ENCODE data around the gene DOCK6. TPM values are rescaled to one million over a fixed set of nuclear protein-coding genes. Genes with fewer than 3 reads are reported as not detected.

The DOCK6 gene
- total RNA-seq, 1 experiment from 2014 or later = 88.8 TPM

DNA sequence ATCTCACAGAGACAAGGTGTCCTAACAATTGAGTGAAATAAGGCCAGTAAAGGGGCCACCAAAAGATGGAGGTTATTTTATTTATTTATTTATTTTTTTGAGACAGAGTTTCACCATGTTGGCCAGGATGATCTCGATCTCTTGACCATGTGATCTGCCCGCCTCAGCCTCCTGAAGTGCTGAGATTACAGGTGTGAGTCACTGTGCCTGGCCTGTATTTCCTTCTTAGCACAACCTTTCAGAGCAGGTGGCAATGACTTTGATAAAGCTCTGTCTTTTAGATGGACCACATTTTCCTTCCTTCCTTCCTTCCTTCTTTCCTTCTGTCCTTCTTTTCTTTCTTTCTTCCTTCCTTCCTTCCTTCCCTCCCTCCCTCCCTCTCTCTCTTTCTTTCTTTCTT, 11.0 kb upstream of the DOCK6 start:
- Mint-ChIP-seq H3K4me3 (no peak overlapping the region), H3K27ac (no peak overlapping the region), H3K4me1 (peaks cover 6% of the 10 kb centered on the region), H3K36me3 (peaks cover 7% of the 10 kb centered on the region), H3K9me3 (peaks cover 10% of the 10 kb centered on the region), H3K27me3 (ENCODE audit: low read depth) (peaks cover 12% of the 10 kb centered on the region)
- ChIA-PET POLR2A (no interaction called here), CTCF (interaction anchor here (0.6 to 2.0 kb wide), 3 partner anchors 11 to 110 kb away, joined by 3 to 8 read pairs (median 6); partner anchors contain the start of genes DOCK6 and EPOR)
- TF ChIP-seq MYBL2 (CRISPR knock-in tag; IDR thresholded peaks at IDR 0.05) (no peak), ZNF423 (CRISPR knock-in tag; IDR thresholded peaks at IDR 0.05) (no peak), ZMAT4 (CRISPR knock-in tag; IDR thresholded peaks at IDR 0.05) (no peak), RELA (CRISPR knock-in tag; IDR thresholded peaks at IDR 0.05; ENCODE audit: borderline replicate concordance) (no peak), RORB (CRISPR knock-in tag; IDR thresholded peaks at IDR 0.05) (no peak), TP53 (CRISPR knock-in tag; IDR thresholded peaks at IDR 0.05) (no peak), CBFB (CRISPR knock-in tag; IDR thresholded peaks at IDR 0.05; ENCODE audit: low read depth) (no peak), NFE2L1 (CRISPR knock-in tag; IDR thresholded peaks at IDR 0.05) (no peak), CREM (CRISPR knock-in tag; IDR thresholded peaks at IDR 0.05) (no peak)
- TF ChIP-seq, protein P1, sequence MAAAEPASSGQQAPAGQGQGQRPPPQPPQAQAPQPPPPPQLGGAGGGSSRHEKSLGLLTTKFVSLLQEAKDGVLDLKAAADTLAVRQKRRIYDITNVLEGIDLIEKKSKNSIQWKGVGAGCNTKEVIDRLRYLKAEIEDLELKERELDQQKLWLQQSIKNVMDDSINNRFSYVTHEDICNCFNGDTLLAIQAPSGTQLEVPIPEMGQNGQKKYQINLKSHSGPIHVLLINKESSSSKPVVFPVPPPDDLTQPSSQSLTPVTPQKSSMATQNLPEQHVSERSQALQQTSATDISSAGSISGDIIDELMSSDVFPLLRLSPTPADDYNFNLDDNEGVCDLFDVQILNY (CRISPR knock-in tag; IDR thresholded peaks at IDR 0.05) = no peak
- TF ChIP-seq, protein P2, sequence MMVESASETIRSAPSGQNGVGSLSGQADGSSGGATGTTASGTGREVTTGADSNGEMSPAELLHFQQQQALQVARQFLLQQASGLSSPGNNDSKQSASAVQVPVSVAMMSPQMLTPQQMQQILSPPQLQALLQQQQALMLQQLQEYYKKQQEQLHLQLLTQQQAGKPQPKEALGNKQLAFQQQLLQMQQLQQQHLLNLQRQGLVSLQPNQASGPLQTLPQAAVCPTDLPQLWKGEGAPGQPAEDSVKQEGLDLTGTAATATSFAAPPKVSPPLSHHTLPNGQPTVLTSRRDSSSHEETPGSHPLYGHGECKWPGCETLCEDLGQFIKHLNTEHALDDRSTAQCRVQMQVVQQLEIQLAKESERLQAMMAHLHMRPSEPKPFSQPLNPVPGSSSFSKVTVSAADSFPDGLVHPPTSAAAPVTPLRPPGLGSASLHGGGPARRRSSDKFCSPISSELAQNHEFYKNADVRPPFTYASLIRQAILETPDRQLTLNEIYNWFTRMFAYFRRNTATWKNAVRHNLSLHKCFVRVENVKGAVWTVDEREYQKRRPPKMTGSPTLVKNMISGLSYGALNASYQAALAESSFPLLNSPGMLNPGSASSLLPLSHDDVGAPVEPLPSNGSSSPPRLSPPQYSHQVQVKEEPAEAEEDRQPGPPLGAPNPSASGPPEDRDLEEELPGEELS (CRISPR knock-in tag; IDR thresholded peaks at IDR 0.05) = no peak
- TF ChIP-seq, protein P3, sequence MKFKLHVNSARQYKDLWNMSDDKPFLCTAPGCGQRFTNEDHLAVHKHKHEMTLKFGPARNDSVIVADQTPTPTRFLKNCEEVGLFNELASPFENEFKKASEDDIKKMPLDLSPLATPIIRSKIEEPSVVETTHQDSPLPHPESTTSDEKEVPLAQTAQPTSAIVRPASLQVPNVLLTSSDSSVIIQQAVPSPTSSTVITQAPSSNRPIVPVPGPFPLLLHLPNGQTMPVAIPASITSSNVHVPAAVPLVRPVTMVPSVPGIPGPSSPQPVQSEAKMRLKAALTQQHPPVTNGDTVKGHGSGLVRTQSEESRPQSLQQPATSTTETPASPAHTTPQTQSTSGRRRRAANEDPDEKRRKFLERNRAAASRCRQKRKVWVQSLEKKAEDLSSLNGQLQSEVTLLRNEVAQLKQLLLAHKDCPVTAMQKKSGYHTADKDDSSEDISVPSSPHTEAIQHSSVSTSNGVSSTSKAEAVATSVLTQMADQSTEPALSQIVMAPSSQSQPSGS (CRISPR knock-in tag; IDR thresholded peaks at IDR 0.05; ENCODE audit: borderline replicate concordance, low read depth) = no peak
- TF ChIP-seq, protein P4, sequence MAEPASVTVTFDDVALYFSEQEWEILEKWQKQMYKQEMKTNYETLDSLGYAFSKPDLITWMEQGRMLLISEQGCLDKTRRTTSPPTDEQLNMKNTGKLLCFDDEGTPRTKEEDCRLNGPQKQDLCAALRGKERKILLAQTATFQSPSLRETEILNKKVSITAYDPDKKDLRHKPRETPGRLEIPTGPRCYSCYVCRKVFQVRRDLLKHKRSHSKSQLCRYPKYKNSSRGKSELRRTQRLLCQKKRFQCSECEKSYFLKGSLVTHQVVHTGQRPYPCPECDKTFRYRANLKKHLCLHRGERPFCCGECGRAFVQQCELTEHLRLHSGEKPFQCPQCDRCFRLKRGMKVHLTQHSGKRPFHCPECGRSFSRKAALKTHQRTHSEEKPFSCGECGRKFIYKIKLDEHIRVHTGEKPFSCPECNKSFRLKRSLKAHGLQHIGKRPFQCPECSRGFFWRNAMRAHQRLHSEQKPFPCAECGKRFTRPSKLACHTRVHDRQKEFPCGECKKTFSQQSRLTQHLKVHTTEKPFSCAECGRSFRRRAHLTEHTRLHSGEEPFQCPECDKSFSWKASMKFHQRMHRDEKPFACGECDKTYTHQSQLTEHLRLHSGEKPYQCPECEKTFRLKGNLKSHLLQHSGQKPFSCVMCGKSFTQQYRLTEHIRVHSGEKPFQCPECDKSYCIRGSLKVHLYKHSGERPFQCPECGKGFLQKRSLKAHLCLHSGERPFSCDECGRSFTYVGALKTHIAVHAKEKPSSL (CRISPR knock-in tag; conservative IDR thresholded peaks at IDR 0.05) = no peak
- ATAC-seq = no peak
- DNase-seq (ENCODE audit: low spot score) = no peak

DNA sequence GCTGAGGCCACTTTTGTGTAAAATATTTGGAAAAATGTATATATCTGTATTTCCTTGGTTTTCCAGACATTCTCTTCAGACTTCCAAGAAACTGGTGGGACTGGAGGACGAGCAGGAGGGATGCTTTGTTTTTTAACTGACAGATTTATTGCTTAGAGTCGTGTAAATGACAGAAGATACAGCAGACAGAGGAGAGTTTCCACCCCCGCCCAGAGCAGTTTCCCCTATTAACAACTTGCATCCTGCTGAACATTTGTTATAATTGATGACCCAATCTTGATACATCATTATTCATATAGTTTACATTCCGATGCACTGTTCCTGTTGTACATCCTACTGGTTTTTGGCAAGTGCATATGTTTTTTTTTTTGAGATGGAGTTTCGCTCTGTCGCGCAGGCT, 7.1 kb upstream of the DOCK6 start:
- DNase-seq (ENCODE audit: low spot score) (no peak), ATAC-seq (no peak)
- CTCF ChIA-PET = interaction anchor here (1.5 kb wide), 1 partner anchor 333 kb away, joined by 4 read pairs; no protein-coding TSS in a partner anchor
- no peak overlapping the region for H3K4me3 Mint-ChIP-seq
- H3K9me3 Mint-ChIP-seq = no peaks in the 10 kb centered on the region
- H3K36me3 Mint-ChIP-seq = no peaks in the 10 kb centered on the region
- H3K27ac Mint-ChIP-seq = 0 out of 2 replicates have a peak overlapping the region, but pooled peaks have one; percentile 27
- peaks cover 8% of the 10 kb centered on the region for H3K4me1 Mint-ChIP-seq
- POLR2A ChIA-PET = no interaction called here
- no peaks in the 10 kb centered on the region for H3K27me3 Mint-ChIP-seq (ENCODE audit: low read depth)
- no peak for TF ChIP-seq MXD4 (CRISPR knock-in tag; IDR thresholded peaks at IDR 0.05; ENCODE audit: borderline replicate concordance)
- TF ChIP-seq ZNF138 (CRISPR knock-in tag; conservative IDR thresholded peaks at IDR 0.05) = no peak
- TF ChIP-seq ERG (CRISPR knock-in tag; IDR thresholded peaks at IDR 0.05) = no peak
- no peak for TF ChIP-seq ELF4 (CRISPR knock-in tag; IDR thresholded peaks at IDR 0.05; ENCODE audit: low read depth)
- TF ChIP-seq SP1 (CRISPR knock-in tag; conservative IDR thresholded peaks at IDR 0.05) = no peak
- no peak for TF ChIP-seq ZNF671 (CRISPR knock-in tag; IDR thresholded peaks at IDR 0.05)
- TF ChIP-seq, protein P1 (CRISPR knock-in tag; IDR thresholded peaks at IDR 0.05) = no peak
- TF ChIP-seq ATF3 (CRISPR knock-in tag; conservative IDR thresholded peaks at IDR 0.05) = no peak
- no peak for TF ChIP-seq PRRX2 (CRISPR knock-in tag; IDR thresholded peaks at IDR 0.05)
- TF ChIP-seq, protein P5, sequence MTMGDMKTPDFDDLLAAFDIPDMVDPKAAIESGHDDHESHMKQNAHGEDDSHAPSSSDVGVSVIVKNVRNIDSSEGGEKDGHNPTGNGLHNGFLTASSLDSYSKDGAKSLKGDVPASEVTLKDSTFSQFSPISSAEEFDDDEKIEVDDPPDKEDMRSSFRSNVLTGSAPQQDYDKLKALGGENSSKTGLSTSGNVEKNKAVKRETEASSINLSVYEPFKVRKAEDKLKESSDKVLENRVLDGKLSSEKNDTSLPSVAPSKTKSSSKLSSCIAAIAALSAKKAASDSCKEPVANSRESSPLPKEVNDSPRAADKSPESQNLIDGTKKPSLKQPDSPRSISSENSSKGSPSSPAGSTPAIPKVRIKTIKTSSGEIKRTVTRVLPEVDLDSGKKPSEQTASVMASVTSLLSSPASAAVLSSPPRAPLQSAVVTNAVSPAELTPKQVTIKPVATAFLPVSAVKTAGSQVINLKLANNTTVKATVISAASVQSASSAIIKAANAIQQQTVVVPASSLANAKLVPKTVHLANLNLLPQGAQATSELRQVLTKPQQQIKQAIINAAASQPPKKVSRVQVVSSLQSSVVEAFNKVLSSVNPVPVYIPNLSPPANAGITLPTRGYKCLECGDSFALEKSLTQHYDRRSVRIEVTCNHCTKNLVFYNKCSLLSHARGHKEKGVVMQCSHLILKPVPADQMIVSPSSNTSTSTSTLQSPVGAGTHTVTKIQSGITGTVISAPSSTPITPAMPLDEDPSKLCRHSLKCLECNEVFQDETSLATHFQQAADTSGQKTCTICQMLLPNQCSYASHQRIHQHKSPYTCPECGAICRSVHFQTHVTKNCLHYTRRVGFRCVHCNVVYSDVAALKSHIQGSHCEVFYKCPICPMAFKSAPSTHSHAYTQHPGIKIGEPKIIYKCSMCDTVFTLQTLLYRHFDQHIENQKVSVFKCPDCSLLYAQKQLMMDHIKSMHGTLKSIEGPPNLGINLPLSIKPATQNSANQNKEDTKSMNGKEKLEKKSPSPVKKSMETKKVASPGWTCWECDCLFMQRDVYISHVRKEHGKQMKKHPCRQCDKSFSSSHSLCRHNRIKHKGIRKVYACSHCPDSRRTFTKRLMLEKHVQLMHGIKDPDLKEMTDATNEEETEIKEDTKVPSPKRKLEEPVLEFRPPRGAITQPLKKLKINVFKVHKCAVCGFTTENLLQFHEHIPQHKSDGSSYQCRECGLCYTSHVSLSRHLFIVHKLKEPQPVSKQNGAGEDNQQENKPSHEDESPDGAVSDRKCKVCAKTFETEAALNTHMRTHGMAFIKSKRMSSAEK (CRISPR knock-in tag; IDR thresholded peaks at IDR 0.05; ENCODE audit: borderline replicate concordance) = no peak

Measured in WTC11 (cell line).